ENCODE results near the gene GMDS.

Gene GMDS

GRCh38 chr6:1958257-1958656, 287.1 kb downstream of the GMDS start:
- TF ChIP-seq CTCF (IDR thresholded peaks at IDR 0.05; ENCODE audit: low read depth, low read length) = no peak
- H3K36me3 ChIP-seq = no peaks in the 10 kb centered on the region
- no peak for DNase-seq

GRCh38 chr6:1957746-1958145, 287.7 kb downstream of the GMDS start:
- H3K4me3 ChIP-seq (ENCODE audit: low read depth, low read length) = no peak overlapping the region
- DNase-seq = no peak
- no peaks in the 10 kb centered on the region for H3K9me3 ChIP-seq
- no peaks in the 10 kb centered on the region for H3K36me3 ChIP-seq
- no peak for TF ChIP-seq CTCF (IDR thresholded peaks at IDR 0.05; ENCODE audit: low read depth, low read length)
- H3K27me3 ChIP-seq = no peaks in the 10 kb centered on the region
- no peaks in the 10 kb centered on the region for H3K4me1 ChIP-seq

More at GRCh38 chr6:1958257-1958656, 287.1 kb downstream of the GMDS start:
- Histone ChIP-seq H3K9me3 (no peaks in the 10 kb centered on the region), H3K4me3 (ENCODE audit: low read depth, low read length) (no peak overlapping the region), H3K4me1 (no peaks in the 10 kb centered on the region), H3K27me3 (no peaks in the 10 kb centered on the region)

- Histone ChIP-seq H3K4me1 (no peaks in the 10 kb centered on the region), H3K9me3 (no peaks in the 10 kb centered on the region), H3K27me3 (no peaks in the 10 kb centered on the region), H3K36me3 (no peaks in the 10 kb centered on the region), H3K4me3 (ENCODE audit: low read depth, low read length) (no peak overlapping the region)
- no peak for TF ChIP-seq CTCF (IDR thresholded peaks at IDR 0.05; ENCODE audit: low read depth, low read length)
- no peak for DNase-seq
Measured at GRCh38 chr6:1952740-1953360, 292.6 kb downstream of the GMDS start.

- H3K4me1 ChIP-seq = no peaks in the 10 kb centered on the region
- no peak overlapping the region for H3K4me3 ChIP-seq (ENCODE audit: low read depth, low read length)
- no peaks in the 10 kb centered on the region for H3K9me3 ChIP-seq
- H3K27me3 ChIP-seq = no peaks in the 10 kb centered on the region
- no peak for TF ChIP-seq CTCF (IDR thresholded peaks at IDR 0.05; ENCODE audit: low read depth, low read length)
- no peak for DNase-seq
- H3K36me3 ChIP-seq = no peaks in the 10 kb centered on the region
Measured at GRCh38 chr6:1950631-1951030, 294.8 kb downstream of the GMDS start.

- DNase-seq = no peak
- H3K27me3 ChIP-seq = no peaks in the 10 kb centered on the region
- no peaks in the 10 kb centered on the region for H3K36me3 ChIP-seq
- no peak overlapping the region for H3K4me3 ChIP-seq (ENCODE audit: low read depth, low read length)
- no peak for TF ChIP-seq CTCF (IDR thresholded peaks at IDR 0.05; ENCODE audit: low read depth, low read length)
- H3K9me3 ChIP-seq = no peaks in the 10 kb centered on the region
- no peaks in the 10 kb centered on the region for H3K4me1 ChIP-seq
Measured at GRCh38 chr6:1949538-1949937, 295.9 kb downstream of the GMDS start.

GRCh38 chr6:1947922-1948321, 297.5 kb downstream of the GMDS start:
- TF ChIP-seq CTCF (IDR thresholded peaks at IDR 0.05; ENCODE audit: low read depth, low read length) = no peak
- H3K4me1 ChIP-seq = no peaks in the 10 kb centered on the region

More at GRCh38 chr6:1947922-1948321, 297.5 kb downstream of the GMDS start:
- Histone ChIP-seq H3K9me3 (no peaks in the 10 kb centered on the region), H3K36me3 (no peaks in the 10 kb centered on the region), H3K4me3 (ENCODE audit: low read depth, low read length) (no peak overlapping the region), H3K27me3 (no peaks in the 10 kb centered on the region)
- DNase-seq = no peak
